Measurements from ENCODE around the gene VAX1.
"Not testable (repeated sequence)": the region's sequence is repeated elsewhere in the genome, so short reads cannot be mapped to it uniquely, and the experiment has no call there.

The VAX1 gene

GRCh38 chr10:117135480-117136140 is 2.5 kb downstream of the VAX1 start:
- DNase-seq (ENCODE audit: low read depth in 2 of 2): no peak

GRCh38 chr10:117135026-117135372 is 3.1 kb downstream of the VAX1 start:
- no peak for DNase-seq (ENCODE audit: low read depth in 2 of 2)

- no peak for DNase-seq (ENCODE audit: low read depth in 2 of 2)
These were observed 3.6 kb downstream of the VAX1 start for GRCh38 chr10:117134306-117135025.

- DNase-seq (ENCODE audit: low read depth in 2 of 2): no peak
These were observed 4.1 kb downstream of the VAX1 start for GRCh38 chr10:117134056-117134305.

- no peak for DNase-seq (ENCODE audit: low read depth in 2 of 2)
These were observed 4.6 kb downstream of the VAX1 start for GRCh38 chr10:117133273-117134055.

- no peak for DNase-seq (ENCODE audit: low read depth in 2 of 2)
These were observed 5.3 kb downstream of the VAX1 start for GRCh38 chr10:117132751-117133231.

- DNase-seq (ENCODE audit: low read depth in 2 of 2): no peak
These were observed 6.4 kb downstream of the VAX1 start for GRCh38 chr10:117131376-117132327.

GRCh38 chr10:117130862-117131375 is 7.2 kb downstream of the VAX1 start:
- DNase-seq (ENCODE audit: low read depth in 2 of 2): no peak

GRCh38 chr10:117130346-117130745 is 7.7 kb downstream of the VAX1 start:
- no peak for DNase-seq (ENCODE audit: low read depth in 2 of 2)

- DNase-seq (ENCODE audit: low read depth in 2 of 2): not testable (repeated sequence)
These were observed 11.4 kb downstream of the VAX1 start for GRCh38 chr10:117126645-117127044.

GRCh38 chr10:117126034-117126433 is 12.0 kb downstream of the VAX1 start:
- no peak for DNase-seq (ENCODE audit: low read depth in 2 of 2)

- no peak for DNase-seq (ENCODE audit: low read depth in 2 of 2)
These were observed 25.9 kb downstream of the VAX1 start for GRCh38 chr10:117112220-117112619.

- DNase-seq (ENCODE audit: low read depth in 2 of 2): no peak
These were observed 30.8 kb downstream of the VAX1 start for GRCh38 chr10:117107238-117107637.

GRCh38 chr10:117096599-117097201 is 41.4 kb downstream of the VAX1 start:
- no peak for DNase-seq (ENCODE audit: low read depth in 2 of 2)

- DNase-seq (ENCODE audit: low read depth in 2 of 2): no peak
These were observed 43.2 kb downstream of the VAX1 start for GRCh38 chr10:117094856-117095255.

- no peak for DNase-seq (ENCODE audit: low read depth in 2 of 2)
These were observed 45.7 kb downstream of the VAX1 start for GRCh38 chr10:117092386-117092785.

- DNase-seq (ENCODE audit: low read depth in 2 of 2): no peak
These were observed 47.2 kb downstream of the VAX1 start for GRCh38 chr10:117090834-117091233.

- no peak for DNase-seq (ENCODE audit: low read depth in 2 of 2)
These were observed 50.5 kb downstream of the VAX1 start for GRCh38 chr10:117087521-117087920.

- no peak for DNase-seq (ENCODE audit: low read depth in 2 of 2)
These were observed 51.5 kb downstream of the VAX1 start for GRCh38 chr10:117086546-117086945.

- not testable (repeated sequence) for DNase-seq (ENCODE audit: low read depth in 2 of 2)
These were observed 53.4 kb downstream of the VAX1 start for GRCh38 chr10:117084421-117085246.

Measured in stimulated activated CD4-positive, alpha-beta T cell treated with anti-CD3 and anti-CD28 coated beads, Interleukin-4, amount 100 ng/mL, for 48 hours (primary cell).